Activated gamma-delta T cell treated with Interleukin-2 at 50 U/mL for 16 hours (primary cell): Measurements from ENCODE around the gene CENPE.

Experiments used
- DNase-seq: peaks from one replicate; pipeline ENCODE4 v3.0.0-alpha.2; 2020

CENPE gene

DNA sequence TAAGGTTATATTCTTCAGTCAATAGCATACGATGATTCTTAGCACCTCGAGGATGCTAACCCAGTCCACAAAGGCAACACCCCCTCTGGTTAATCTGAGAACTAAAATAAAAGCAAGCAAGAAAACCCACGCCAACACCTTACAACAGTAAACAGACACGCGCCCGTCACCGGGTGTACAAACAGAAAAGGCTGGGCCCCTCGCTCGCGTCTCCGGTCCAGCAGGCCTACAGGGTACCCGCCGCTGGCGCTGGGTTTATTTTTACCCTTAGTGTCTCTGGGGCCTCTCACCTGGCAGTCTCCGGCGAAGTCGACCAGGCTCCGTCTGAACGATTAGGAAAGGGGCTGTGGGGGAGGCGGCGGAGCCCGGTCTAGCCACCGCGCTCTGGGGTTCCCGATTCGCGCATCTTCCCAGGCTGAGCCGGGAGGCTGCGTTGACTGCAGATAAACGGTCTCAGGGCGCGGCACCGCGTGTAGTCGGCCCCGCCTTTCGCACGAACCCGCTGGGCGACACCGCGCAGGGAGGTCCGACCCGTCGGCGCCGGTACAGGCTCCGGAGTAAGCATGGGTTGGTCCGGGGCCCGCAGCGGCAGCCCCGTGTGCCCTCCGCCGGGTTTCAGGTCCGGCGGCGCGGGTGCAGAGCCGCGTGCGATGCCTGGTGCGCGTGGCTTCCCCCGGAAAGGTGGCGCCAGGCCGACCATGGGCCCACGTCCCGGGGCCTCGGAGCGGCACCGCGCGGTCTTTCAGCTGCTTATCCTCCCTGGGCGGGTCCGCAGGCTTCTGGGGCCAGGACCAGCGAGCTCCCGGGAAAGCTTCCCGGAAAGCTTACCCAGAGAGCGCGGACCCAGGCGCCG is 122.0 kb downstream of the CENPE start:
- DNase-seq: peak; percentile 67

DNA sequence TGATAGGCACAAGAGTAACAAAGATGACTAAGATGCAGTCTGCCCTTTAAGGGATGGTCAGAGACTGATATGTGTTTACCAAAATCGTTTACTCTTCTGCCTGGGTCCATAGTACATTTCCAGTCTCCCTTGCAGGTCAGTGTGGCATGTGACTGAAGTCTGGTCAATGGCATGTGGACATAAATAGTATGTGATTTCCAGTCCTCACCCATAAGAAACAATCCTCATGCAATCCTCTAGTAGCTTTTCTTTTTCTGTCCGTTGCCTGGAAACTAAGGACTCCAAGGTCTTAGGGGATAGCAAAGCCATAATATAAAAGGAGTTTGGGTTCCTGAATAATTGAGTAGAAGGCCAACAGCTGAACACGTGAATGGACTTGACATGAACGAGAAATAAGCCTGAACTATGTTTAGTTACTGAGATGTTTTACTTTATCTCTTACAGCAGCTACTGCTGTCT is 122.7 kb downstream of the CENPE start:
- DNase-seq: no peak

DNA sequence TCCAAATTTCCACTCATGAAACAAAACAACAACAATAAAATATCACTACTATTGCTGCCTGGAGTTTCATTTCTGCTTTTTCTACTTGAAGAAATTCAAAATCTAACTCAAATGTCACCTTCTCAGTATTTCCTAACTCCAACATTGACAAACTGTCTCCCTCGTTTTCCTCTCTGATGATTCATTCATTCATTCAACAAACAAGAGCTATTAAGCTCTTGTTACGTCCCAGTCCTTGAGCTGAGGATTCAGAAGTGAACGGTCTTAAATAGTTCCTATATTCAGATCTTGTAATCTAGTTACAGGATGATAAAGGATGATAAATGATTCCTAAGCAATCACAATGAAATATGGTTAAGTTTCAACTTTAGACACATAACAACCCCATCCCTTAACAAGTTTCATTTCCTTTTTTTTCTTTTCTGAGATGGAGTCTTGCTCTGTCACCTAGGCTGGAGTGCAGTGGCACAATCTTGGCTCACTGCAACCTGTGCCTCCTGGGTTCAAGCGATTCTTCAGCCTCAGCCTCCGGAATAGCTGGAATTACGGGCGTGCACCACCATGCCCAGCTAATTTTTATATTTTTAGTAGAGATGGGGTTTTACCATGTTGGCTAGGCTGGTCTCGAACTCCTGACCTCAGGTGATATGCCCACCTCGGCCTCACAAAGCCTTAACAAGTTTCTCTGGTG is 123.3 kb downstream of the CENPE start:
- no peak for DNase-seq

DNA sequence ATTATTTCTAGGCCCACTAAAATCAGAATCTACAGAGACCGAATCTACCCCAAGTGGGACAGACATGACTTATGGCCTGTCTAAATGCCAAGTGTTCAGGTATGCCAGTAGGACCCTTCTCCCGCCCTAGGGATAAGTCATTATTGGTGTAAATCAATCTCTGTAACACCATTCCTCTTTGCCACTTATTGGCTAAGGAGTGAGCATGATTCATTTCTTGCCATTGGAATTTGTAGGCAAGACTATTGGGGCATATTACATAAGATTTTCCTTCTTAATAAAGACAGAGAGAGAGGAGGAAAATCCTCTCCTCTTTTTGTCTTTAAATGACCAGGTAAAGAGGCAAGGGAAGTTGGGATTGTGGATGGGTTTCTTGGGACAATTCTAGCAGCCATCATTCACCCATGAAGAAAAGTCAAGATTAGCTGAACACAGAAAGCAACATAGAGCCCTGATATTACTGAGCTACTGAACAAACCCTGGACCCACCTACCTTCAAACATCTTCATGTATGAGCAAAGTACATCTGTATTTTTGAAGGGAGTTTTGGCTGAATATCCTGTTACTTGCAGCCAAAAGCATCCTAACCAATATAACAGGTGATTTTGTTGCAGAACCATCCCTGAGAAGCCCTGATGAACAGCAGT is 124.2 kb downstream of the CENPE start:
- DNase-seq: no peak

DNA sequence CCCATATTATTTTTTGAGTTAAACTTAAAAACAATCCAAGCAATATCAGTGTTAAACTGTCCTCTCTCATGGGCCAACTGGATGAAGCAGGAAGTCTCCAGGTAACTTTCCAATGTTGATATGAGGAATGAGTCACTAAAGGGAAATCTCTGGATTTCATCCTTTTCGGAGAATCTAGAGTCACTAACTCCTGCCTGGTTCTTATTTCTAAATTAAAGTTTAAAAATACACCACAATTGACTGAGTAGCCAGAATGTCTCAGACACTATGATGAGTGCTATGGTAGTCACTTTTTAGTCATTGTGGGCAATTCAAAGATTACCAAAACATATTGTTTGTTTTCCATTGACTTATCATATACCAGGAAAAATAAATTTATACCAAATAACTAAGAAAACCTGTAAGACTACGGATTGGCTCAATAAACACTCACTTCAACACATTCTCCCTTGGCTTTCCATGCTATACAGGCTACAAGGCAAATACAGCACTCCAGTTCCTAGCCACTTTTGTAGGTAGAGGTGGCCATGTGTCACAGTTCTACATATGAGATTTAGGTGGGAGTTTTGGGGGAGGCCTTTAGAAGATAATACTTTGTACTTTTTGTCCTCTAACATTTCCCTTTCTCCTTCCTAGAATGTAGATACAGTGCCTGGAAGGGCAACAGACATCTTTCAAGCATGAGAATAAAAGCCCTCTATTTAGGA is 130.1 kb downstream of the CENPE start:
- no peak for DNase-seq

DNA sequence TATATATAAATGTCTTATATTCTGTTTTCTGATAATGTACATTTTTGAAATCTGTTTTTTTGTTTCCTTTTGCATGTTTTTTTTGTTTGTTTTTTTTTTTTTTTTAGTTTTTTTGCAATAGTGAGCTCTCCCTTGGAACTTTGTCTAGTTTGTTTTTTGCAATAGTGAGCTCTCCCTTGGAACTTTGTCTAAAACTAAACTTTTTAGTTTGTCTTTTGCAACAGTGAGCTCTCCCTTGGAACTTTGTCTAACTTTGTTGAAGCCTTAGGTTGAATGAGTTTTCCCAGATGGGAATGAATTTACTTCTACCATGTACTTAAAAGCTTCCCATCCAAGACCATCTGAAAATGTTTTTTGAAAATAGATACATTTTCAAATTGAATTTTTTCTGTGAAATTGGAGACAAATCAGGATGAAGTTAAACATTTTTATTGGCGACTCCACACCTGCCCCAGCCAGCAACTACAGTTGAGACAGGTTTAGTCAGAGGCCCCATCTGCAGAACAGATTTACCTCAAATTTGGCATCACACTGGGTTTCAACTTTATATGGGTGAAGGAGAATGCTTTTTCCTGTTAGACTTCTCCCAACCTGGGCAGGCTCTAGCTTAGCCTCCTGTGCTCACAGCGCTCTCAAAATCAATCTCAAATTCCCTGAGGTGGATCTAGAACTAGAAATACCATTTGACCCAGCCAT is 137.5 kb downstream of the CENPE start:
- no peak for DNase-seq
